ENCODE measurements around the gene ERLIN1. TPM values are rescaled to one million over a fixed set of nuclear protein-coding genes. Genes with fewer than 3 reads are reported as not detected.

The ERLIN1 gene
- total and polyA plus RNA-seq, 2 donors from 2014 or later = 9.0 to 23.7 TPM

DNA sequence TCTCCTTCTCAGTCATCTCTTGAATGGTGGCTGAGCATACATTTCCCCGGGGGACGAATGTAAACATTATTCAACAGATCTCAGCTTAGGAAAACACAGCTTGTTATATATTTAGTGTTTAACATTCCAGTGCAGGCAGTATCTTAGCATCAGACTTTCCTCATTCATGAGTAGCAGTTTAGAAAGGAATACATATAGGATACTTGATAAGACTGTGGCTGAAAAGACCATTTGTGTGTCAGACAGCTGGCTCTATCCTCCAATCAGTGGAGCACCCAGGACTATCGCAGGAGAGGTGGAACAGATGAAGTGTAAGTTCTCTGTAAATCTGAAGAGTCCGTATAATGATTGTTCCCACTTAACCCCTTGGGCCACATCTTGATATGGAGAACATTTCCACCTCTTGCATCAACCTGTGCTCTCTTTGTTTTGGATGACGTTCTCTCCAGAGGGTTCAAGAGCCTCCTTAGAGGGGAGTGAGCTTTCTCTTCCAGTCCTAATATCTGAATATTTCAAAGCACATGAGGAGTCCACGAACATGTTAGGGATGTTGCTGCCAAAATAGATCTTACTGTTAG, 34.0 kb downstream of the ERLIN1 start:
- Histone ChIP-seq H3K27me3 (ENCODE audit: control insufficient read depth, insufficient read depth, low read length) (no peaks in the 10 kb centered on the region), H3K4me3 (ENCODE audit: low read length in 3 of 3) (no peak overlapping the region), H3K27ac (ENCODE audit: low read depth in 2 of 2, low read length in 2 of 2) (no peak overlapping the region), H3K36me3 (ENCODE audit: control insufficient read depth in 2 of 3, insufficient read depth in 3 of 3, low read length in 3 of 3) (peaks cover 5 to 35% (median 33%) of the 10 kb centered on the region in 3 donors), H3K9ac (ENCODE audit: low read length in 3 of 3) (no peak overlapping the region), H3K4me1 (ENCODE audit: control insufficient read depth in 2 of 3, insufficient read depth in 2 of 3, low read depth in 1 of 3, low read length in 3 of 3) (no peaks in the 10 kb centered on the region), H3K9me3 (ENCODE audit: control insufficient read depth in 2 of 3, insufficient read depth in 1 of 3, low read length in 3 of 3) (no peaks in the 10 kb centered on the region)
- no peak for DNase-seq
- TF ChIP-seq, protein P1, sequence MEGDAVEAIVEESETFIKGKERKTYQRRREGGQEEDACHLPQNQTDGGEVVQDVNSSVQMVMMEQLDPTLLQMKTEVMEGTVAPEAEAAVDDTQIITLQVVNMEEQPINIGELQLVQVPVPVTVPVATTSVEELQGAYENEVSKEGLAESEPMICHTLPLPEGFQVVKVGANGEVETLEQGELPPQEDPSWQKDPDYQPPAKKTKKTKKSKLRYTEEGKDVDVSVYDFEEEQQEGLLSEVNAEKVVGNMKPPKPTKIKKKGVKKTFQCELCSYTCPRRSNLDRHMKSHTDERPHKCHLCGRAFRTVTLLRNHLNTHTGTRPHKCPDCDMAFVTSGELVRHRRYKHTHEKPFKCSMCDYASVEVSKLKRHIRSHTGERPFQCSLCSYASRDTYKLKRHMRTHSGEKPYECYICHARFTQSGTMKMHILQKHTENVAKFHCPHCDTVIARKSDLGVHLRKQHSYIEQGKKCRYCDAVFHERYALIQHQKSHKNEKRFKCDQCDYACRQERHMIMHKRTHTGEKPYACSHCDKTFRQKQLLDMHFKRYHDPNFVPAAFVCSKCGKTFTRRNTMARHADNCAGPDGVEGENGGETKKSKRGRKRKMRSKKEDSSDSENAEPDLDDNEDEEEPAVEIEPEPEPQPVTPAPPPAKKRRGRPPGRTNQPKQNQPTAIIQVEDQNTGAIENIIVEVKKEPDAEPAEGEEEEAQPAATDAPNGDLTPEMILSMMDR (IDR thresholded peaks at IDR 0.05; ENCODE audit: borderline replicate concordance, extremely low read depth, insufficient read depth) = no peak
- intact Hi-C loops (cut with DNase I) = no loop called here
- no peak for FAIRE-seq

DNA sequence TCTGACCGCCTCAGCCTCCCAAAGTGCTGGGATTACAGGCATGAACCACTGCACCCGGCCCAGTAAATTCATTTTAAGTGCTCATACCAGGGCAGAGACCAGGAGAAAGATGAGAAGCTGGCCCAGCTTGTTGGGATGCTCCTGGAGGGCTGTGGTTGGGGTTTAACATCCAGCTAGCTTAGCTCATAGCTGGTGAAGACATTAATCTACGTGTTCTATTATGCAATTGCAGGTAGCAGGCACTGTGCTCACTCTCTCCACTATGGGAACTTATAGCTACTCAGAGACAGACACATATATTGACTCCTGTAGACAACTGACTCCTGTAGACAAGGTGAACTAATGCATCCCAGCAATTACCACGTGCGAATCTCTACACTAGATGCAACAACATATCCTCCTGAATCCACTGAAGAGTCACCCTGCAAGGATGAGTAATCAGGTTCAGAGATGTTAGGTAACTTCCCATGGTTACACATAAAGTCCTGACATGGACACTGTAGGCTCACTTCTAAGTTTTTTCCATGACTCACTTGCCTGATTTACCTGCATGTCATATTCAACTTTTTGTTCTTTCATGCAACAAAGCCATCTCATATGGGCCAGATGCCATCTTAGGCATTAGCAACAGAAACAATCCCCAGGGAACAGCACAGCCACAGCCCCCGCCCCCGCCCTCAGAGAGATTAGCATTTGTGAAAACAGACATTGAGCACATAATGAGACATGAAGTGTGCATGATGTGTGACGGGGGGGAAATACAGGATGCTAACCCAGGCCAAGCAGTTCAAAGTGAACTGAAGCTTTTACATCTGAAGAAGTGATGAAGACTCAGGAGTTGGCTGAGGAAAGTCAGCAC, 37.2 kb downstream of the ERLIN1 start:
- Histone ChIP-seq H3K27me3 (ENCODE audit: control insufficient read depth, insufficient read depth, low read length) (no peaks in the 10 kb centered on the region), H3K27ac (ENCODE audit: low read depth in 2 of 2, low read length in 2 of 2) (no peak overlapping the region), H3K9me3 (ENCODE audit: control insufficient read depth in 2 of 3, insufficient read depth in 1 of 3, low read length in 3 of 3) (no peaks in the 10 kb centered on the region), H3K36me3 (ENCODE audit: control insufficient read depth in 2 of 3, insufficient read depth in 3 of 3, low read length in 3 of 3) (peaks cover 3 to 23% (median 17%) of the 10 kb centered on the region in 3 donors), H3K9ac (ENCODE audit: low read length in 3 of 3) (no peak overlapping the region), H3K4me1 (ENCODE audit: control insufficient read depth in 2 of 3, insufficient read depth in 2 of 3, low read depth in 1 of 3, low read length in 3 of 3) (no peaks in the 10 kb centered on the region), H3K4me3 (ENCODE audit: low read length in 3 of 3) (no peak overlapping the region)
- TF ChIP-seq, protein P1 (IDR thresholded peaks at IDR 0.05; ENCODE audit: borderline replicate concordance, extremely low read depth, insufficient read depth) = no peak
- intact Hi-C loops (cut with DNase I) = no loop called here
- FAIRE-seq = no peak
- no peak for DNase-seq

DNA sequence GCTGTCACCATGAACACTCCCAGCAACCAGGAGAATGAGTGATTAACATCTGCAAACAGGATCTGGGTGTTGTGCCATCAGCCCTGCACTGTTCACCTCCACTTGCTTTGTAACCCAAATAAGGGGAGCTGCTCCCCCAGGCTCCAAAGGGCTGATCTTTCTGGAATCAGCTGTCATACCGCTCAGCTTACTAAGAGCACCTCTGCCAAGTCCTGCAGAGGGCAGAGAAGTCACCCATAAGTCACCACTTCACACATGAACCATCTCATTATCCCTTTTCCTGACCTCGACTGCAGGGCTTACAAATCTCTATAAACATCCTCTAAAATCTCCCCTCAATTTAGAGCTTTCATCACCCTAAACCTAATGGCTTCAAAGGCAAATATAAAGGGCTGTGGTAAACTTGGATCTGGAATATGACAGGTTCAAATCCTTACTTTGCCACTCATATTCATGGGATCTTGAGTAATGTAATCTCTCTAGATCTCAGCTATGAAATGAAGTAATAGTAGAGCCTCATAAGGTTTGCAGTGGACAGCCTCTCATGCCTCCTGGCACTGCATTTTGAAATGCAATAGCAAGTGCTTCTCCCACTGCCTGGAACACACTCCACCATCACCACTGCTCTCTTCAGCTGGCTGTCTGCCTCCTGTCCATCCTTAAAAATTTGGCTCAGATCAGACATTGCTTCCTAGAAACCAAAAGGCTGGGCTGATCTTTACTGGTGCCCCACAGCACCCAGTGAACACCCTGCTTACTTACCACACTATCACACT, 38.8 kb downstream of the ERLIN1 start:
- Histone ChIP-seq H3K4me3 (ENCODE audit: low read length in 3 of 3) (no peak overlapping the region), H3K4me1 (ENCODE audit: control insufficient read depth in 2 of 3, insufficient read depth in 2 of 3, low read depth in 1 of 3, low read length in 3 of 3) (no peaks in the 10 kb centered on the region), H3K9ac (ENCODE audit: low read length in 3 of 3) (no peak overlapping the region), H3K27ac (ENCODE audit: low read depth in 2 of 2, low read length in 2 of 2) (no peak overlapping the region), H3K9me3 (ENCODE audit: control insufficient read depth in 2 of 3, insufficient read depth in 1 of 3, low read length in 3 of 3) (no peaks in the 10 kb centered on the region), H3K36me3 (ENCODE audit: control insufficient read depth in 2 of 3, insufficient read depth in 3 of 3, low read length in 3 of 3) (peaks cover under 1 to 12% (median 11%) of the 10 kb centered on the region in 3 donors), H3K27me3 (ENCODE audit: control insufficient read depth, insufficient read depth, low read length) (no peaks in the 10 kb centered on the region)
- TF ChIP-seq, protein P1 (IDR thresholded peaks at IDR 0.05; ENCODE audit: borderline replicate concordance, extremely low read depth, insufficient read depth) = no peak
- FAIRE-seq = no peak
- intact Hi-C loops (cut with DNase I) = no loop called here
- DNase-seq = peak in 2 of 5 donors; percentile 1 to 2
